Measurements from ENCODE around the gene CSNK2A3. TPM values are rescaled to one million over a fixed set of nuclear protein-coding genes. Genes with fewer than 3 reads are reported as not detected.

CSNK2A3 gene
- total RNA-seq, 1 experiment from 2014 or later = 1.7 TPM

- Histone ChIP-seq H4K8ac (replicated peaks; ENCODE audit: insufficient read length, low read depth, low read length) (no peak overlapping the region), H2BK12ac (ENCODE audit: insufficient read length, low read depth, low read length) (no peak overlapping the region), H3K56ac (ENCODE audit: insufficient read length, low read depth, low read length) (no peak overlapping the region), H3K79me2 (ENCODE audit: insufficient read depth, low read length) (no peaks in the 10 kb centered on the region), H3K27ac (ENCODE audit: insufficient read length, low read depth, low read length) (no peak overlapping the region), H4K5ac (ENCODE audit: insufficient read length, low read depth, low read length) (no peak overlapping the region), H2BK20ac (ENCODE audit: low read depth, low read length, poor library complexity, severe bottlenecking) (no peak overlapping the region), H2BK15ac (ENCODE audit: low read depth, low read length) (no peak overlapping the region), H3K18ac (ENCODE audit: insufficient read length, low read depth, low read length) (no peak overlapping the region), H3K9me3 (ENCODE audit: control insufficient read depth, low read depth, low read length) (no peaks in the 10 kb centered on the region), H3K4me1 (ENCODE audit: insufficient read depth, low read length) (no peaks in the 10 kb centered on the region), H3K27me3 (ENCODE audit: insufficient read depth, low read length) (no peaks in the 10 kb centered on the region), H4K20me1 (ENCODE audit: control insufficient read depth, insufficient read depth, insufficient read length) (no peaks in the 10 kb centered on the region), H3K23ac (ENCODE audit: insufficient read length, low read depth, low read length) (no peak overlapping the region), H3K4me2 (ENCODE audit: insufficient read depth, insufficient read length, low read length) (no peak overlapping the region), H3K4ac (ENCODE audit: low read depth, low read length) (no peak overlapping the region), H2AFZ (ENCODE audit: low read length) (no peak overlapping the region), H2BK5ac (ENCODE audit: insufficient read length, low read length) (no peak overlapping the region), H3T11ph (ENCODE audit: low read length) (no peak overlapping the region), H4K91ac (ENCODE audit: insufficient read length, low read depth, low read length) (no peak overlapping the region), H3K79me1 (ENCODE audit: insufficient read depth, low read depth, low read length, poor library complexity, severe bottlenecking) (no peaks in the 10 kb centered on the region), H3K9ac (ENCODE audit: extremely low read depth, insufficient read length, low read length) (no peak overlapping the region), H3K14ac (ENCODE audit: insufficient read depth, low read length) (no peak overlapping the region), H3K23me2 (ENCODE audit: insufficient read length, low read depth, low read length, poor library complexity, severe bottlenecking) (no peaks in the 10 kb centered on the region), H2AK5ac (ENCODE audit: insufficient read length, low read length) (no peak overlapping the region), H2BK120ac (ENCODE audit: low read depth, low read length, poor library complexity, severe bottlenecking) (no peak overlapping the region)
- H3K27ac Mint-ChIP-seq = no peak overlapping the region
- peaks cover 3 to 4% of the 10 kb centered on the region in 2 experiments; a peak in 2 of 5 replicates for H3K9me3 Mint-ChIP-seq
- TF ChIP-seq CTCF (conservative IDR thresholded peaks at IDR 0.05) = no peak
- H3K4me3 Mint-ChIP-seq = no peak overlapping the region
- no peaks in the 10 kb centered on the region; a peak in 2 of 7 replicates for H3K36me3 Mint-ChIP-seq (ENCODE audit: insufficient read depth in 1 of 3, low read depth in 3 of 3)
- no peak for DNase-seq
- H3K27me3 Mint-ChIP-seq (ENCODE audit: low read depth) = peaks cover 46% of the 10 kb centered on the region
- peaks cover 30 to 31% of the 10 kb centered on the region in 2 experiments for H3K4me1 Mint-ChIP-seq
- no CpG with 5 or more reads among the region's 6 CpGs for WGBS (ENCODE audit: extremely low coverage, insufficient read length, low lambda C conversion rate)
Measured at GRCh38 chr11:11370962-11371303, 17.9 kb upstream of the CSNK2A3 start.

Data from H9 (cell line).